Suprapubic skin (tissue), 4 donors: Measurements from ENCODE around the gene MORN4. TPM values are rescaled to one million over a fixed set of nuclear protein-coding genes. Genes with fewer than 3 reads are reported as not detected.

ENCODE experiments used
- DNase-seq, 2 donors: peaks; one replicate each; pipeline ENCODE4 v3.0.0-alpha.2; 2019; ENCODE audit warnings: low spot score in 2 of 2
- H3K27ac ChIP-seq: fragments of 200-600 bp; sonication (generic); one replicate; pipeline ENCODE4 v1.5.1; 2019
- H3K27me3 ChIP-seq: fragments of 200-600 bp; sonication (generic); one replicate; pipeline ENCODE4 v1.5.1; 2019
- H3K36me3 ChIP-seq: fragments of 200-600 bp; sonication (generic); one replicate; pipeline ENCODE4 v1.5.1; 2019
- H3K4me1 ChIP-seq: fragments of 200-600 bp; sonication (generic); one replicate; pipeline ENCODE4 v1.5.1; 2019
- H3K4me3 ChIP-seq: fragments of 200-600 bp; sonication (generic); one replicate; pipeline ENCODE4 v1.5.1; 2019; ENCODE audit warnings: mild to moderate bottlenecking
- H3K9me3 ChIP-seq: fragments of 200-600 bp; sonication (generic); one replicate; pipeline ENCODE4 v1.5.1; 2019
- EP300 ChIP-seq: sonication (generic); formaldehyde crosslinking; IDR thresholded peaks from one replicate; pipeline ENCODE4 v1.6.1; 2017; ENCODE audit warnings: antibody characterized with exemption
- POLR2A ChIP-seq, 2 donors: fragments of 450-650 bp; IDR thresholded peaks; one replicate each; pipeline ENCODE4 v1.6.1; 2017; ENCODE audit warnings: antibody characterized with exemption in 2 of 2, mild to moderate bottlenecking in 2 of 2, moderate library complexity in 2 of 2
- POLR2AphosphoS5 ChIP-seq, 3 donors: sonication (generic); formaldehyde crosslinking; IDR thresholded peaks; one replicate each; pipeline ENCODE4 v1.6.1; 2017; ENCODE audit warnings: antibody characterized with exemption in 3 of 3
- WGBS: methylation state at CpG from one replicate; pipeline ENCODE4 v1.1.5; 2018; 5-methylcytosine and 5-hydroxymethylcytosine counted together
- total RNA-seq, 4 donors: library from RNA; depleted of rRNA; stranded (reverse); fragments of >200 nt; gene quantifications; one replicate each; pipeline ENCODE4 v1.1.0, GENCODE V29; 2016
- TF ChIP-seq, protein P1 (sequence below), 2 donors: fragments of 200-600 bp in 1 of 2; fragments of 450-650 bp in 1 of 2; sonication (generic) in 1 of 2; IDR thresholded peaks; one replicate each; pipeline ENCODE4 v1.5.1; 2016 to 2019; ENCODE audit warnings: antibody characterized with exemption in 2 of 2, mild to moderate bottlenecking in 1 of 2, moderate library complexity in 1 of 2

MORN4 gene
- total RNA-seq, 4 donors from 2014 or later: 1.3 to 5.6 (median 2.4) TPM

GRCh38 chr10:97564776-97565175 is 68.5 kb downstream of the MORN4 start:
- Histone ChIP-seq H3K27ac (no peak overlapping the region), H3K4me1 (peaks cover under 1% of the 10 kb centered on the region), H3K27me3 (no peaks in the 10 kb centered on the region), H3K4me3 (no peak overlapping the region), H3K9me3 (no peaks in the 10 kb centered on the region), H3K36me3 (peaks cover 15% of the 10 kb centered on the region)
- WGBS: 95% methylated on average over 4 of the region's 4 CpGs
- no peak for DNase-seq
- TF ChIP-seq POLR2AphosphoS5 (IDR thresholded peaks at IDR 0.05): no peak
- TF ChIP-seq, protein P1, sequence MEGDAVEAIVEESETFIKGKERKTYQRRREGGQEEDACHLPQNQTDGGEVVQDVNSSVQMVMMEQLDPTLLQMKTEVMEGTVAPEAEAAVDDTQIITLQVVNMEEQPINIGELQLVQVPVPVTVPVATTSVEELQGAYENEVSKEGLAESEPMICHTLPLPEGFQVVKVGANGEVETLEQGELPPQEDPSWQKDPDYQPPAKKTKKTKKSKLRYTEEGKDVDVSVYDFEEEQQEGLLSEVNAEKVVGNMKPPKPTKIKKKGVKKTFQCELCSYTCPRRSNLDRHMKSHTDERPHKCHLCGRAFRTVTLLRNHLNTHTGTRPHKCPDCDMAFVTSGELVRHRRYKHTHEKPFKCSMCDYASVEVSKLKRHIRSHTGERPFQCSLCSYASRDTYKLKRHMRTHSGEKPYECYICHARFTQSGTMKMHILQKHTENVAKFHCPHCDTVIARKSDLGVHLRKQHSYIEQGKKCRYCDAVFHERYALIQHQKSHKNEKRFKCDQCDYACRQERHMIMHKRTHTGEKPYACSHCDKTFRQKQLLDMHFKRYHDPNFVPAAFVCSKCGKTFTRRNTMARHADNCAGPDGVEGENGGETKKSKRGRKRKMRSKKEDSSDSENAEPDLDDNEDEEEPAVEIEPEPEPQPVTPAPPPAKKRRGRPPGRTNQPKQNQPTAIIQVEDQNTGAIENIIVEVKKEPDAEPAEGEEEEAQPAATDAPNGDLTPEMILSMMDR (IDR thresholded peaks at IDR 0.05): no peak
- TF ChIP-seq EP300: no peak
- no peak for TF ChIP-seq POLR2A (IDR thresholded peaks at IDR 0.05)

Other genes starting within 250 kb of the MORN4 start
- 10 to 100 TPM; 24.5 to 49.3 (median 48.6) TPM for gene RRP12, start 232.2 kb downstream of the MORN4 start, total RNA-seq
- gene PGAM1, start 207.3 kb downstream of the MORN4 start, total RNA-seq: 100 to 1,000 TPM; 106 to 238 (median 209) TPM
- gene EXOSC1, start 187.5 kb downstream of the MORN4 start, total RNA-seq: 10 to 100 TPM; 24.0 to 35.1 (median 28.5) TPM
- 10 to 100 TPM; 24.5 to 35.8 (median 28.2) TPM for gene ZDHHC16, start 187.3 kb downstream of the MORN4 start, total RNA-seq
- 100 to 1,000 TPM; 111 to 238 (median 118) TPM for gene MMS19, start 135.1 kb downstream of the MORN4 start, total RNA-seq
- gene UBTD1, start 134.6 kb downstream of the MORN4 start, total RNA-seq: 10 to 100 TPM; 15.2 to 50.8 (median 36.4) TPM
- 1 to 10 TPM in 2 of 4 donors, under 1 TPM in 1, not detected in 1; 0.45 to 2.5 (median 2.0) TPM for gene ANKRD2, start 60.7 kb downstream of the MORN4 start, total RNA-seq
- gene HOGA1, start 49.1 kb downstream of the MORN4 start, total RNA-seq: 1 to 10 TPM in 3 of 4 donors, under 1 TPM in 1; 0.80 to 6.2 (median 4.0) TPM
- gene C10orf62, start 43.8 kb downstream of the MORN4 start, total RNA-seq: not detected
- 10 to 100 TPM; 13.2 to 24.0 (median 20.9) TPM for gene PI4K2A, start 7.2 kb upstream of the MORN4 start, total RNA-seq
- 100 to 1,000 TPM; 118 to 178 (median 142) TPM for gene AVPI1, start 53.7 kb upstream of the MORN4 start, total RNA-seq
- gene MARVELD1, start 80.2 kb upstream of the MORN4 start, total RNA-seq: 10 to 100 TPM; 25.8 to 36.7 (median 31.0) TPM
- 10 to 100 TPM; 25.8 to 60.5 (median 39.6) TPM for gene ZFYVE27, start 103.6 kb upstream of the MORN4 start, total RNA-seq
- 1 to 10 TPM in 3 of 4 donors, under 1 TPM in 1; 0.91 to 2.2 (median 1.0) TPM for gene SFRP5, start 138.5 kb upstream of the MORN4 start, total RNA-seq
- gene GOLGA7B, start 216.3 kb upstream of the MORN4 start, total RNA-seq: 10 to 100 TPM; 12.0 to 27.9 (median 19.4) TPM